Ovary (tissue), 3 donors: Measurements from ENCODE around the gene AEN.

Experiments
- CTCF ChIP-seq, 3 donors: fragments of 450-650 bp in 2 of 3; fragments of 200-600 bp in 1 of 3; IDR thresholded peaks; one replicate each; pipeline versions ENCODE4 v1.5.1 to v1.8.0; 2016 to 2022; ENCODE audit warnings: antibody characterized with exemption in 3 of 3, mild to moderate bottlenecking in 1 of 3
- EP300 ChIP-seq: sonication (generic); formaldehyde crosslinking; IDR thresholded peaks from one replicate; pipeline ENCODE4 v1.6.1; 2017; ENCODE audit warnings: antibody characterized with exemption
- donor health status: DM: no; HTN: no; CAD: no.

GRCh38 chr15:88586401-88587162 lies 34.6 kb upstream of the AEN start:
- TF ChIP-seq CTCF (IDR thresholded peaks at IDR 0.05) (no peak), EP300 (no peak)
